Renal cortical epithelial cell (primary cell): ENCODE results near the gene LMAN2. TPM values are rescaled to one million over a fixed set of nuclear protein-coding genes. Genes with fewer than 3 reads are reported as not detected.
"Not testable (repeated sequence)": the region's sequence is repeated elsewhere in the genome, so short reads cannot be mapped to it uniquely, and the experiment has no call there.

Experiments used
- DNase-seq: peaks from one replicate; pipeline ENCODE4 v3.0.0-alpha.2; 2011; ENCODE audit warnings: low read depth
- total RNA-seq: library from RNA; depleted of rRNA; stranded (reverse); fragments of >200 nt; gene quantifications from 2 replicates; pipeline ENCODE4 v1.2.3, GENCODE V29; 2014

The LMAN2 gene
- total RNA-seq, 1 donor from 2014 or later = 337 TPM

- DNase-seq = no peak
These were observed 44.6 kb downstream of the LMAN2 start for GRCh38 chr5:177306674-177307543.

DNA sequence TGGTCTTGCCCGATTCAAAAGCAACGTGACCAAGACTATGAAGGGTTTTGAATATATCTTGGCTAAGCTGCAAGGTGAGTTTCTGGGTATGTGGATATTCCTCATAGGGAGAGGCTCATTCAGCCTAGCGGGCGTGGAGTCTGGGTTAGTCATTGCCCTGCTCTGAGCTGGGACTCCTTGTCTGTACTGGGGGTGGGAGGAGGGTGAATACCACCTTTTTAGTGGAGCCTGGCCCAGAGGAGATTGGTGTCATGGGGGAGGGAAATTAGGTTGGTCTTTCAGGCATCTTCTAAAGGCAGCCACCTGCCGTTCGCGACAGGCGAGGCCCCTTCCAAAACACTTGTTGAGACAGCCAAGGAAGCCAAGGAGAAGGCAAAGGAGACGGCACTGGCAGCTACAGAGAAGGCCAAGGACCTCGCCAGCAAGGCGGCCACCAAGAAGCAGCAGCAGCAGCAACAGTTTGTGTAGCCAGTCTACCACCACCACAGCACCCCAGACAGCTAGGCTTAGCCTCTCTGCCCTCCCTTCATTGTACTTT lies 45.3 kb downstream of the LMAN2 start:
- DNase-seq = not testable (repeated sequence)

GRCh38 chr5:177304392-177305119 lies 46.9 kb downstream of the LMAN2 start:
- no peak for DNase-seq

DNA sequence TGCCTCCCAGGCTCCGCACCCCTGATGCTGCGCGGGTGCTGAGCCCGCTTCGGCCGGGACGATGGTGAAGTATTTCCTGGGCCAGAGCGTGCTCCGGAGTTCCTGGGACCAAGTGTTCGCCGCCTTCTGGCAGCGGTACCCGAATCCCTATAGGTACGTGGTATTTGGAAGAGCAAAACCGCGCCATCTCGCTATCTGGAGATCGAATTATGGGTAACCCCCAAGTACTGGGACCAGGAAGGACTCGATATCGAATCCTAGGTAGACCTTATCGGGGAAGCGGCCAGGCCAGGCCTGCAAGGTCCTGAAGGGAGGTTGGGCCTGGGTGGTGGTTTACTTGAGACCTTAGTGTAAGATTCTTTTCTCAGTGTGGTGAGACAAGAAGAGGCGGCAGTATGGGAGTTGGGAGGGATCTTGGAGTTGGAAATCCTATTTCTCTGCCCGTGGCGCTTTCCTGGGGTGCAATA lies 47.5 kb downstream of the LMAN2 start:
- DNase-seq = no peak

DNA sequence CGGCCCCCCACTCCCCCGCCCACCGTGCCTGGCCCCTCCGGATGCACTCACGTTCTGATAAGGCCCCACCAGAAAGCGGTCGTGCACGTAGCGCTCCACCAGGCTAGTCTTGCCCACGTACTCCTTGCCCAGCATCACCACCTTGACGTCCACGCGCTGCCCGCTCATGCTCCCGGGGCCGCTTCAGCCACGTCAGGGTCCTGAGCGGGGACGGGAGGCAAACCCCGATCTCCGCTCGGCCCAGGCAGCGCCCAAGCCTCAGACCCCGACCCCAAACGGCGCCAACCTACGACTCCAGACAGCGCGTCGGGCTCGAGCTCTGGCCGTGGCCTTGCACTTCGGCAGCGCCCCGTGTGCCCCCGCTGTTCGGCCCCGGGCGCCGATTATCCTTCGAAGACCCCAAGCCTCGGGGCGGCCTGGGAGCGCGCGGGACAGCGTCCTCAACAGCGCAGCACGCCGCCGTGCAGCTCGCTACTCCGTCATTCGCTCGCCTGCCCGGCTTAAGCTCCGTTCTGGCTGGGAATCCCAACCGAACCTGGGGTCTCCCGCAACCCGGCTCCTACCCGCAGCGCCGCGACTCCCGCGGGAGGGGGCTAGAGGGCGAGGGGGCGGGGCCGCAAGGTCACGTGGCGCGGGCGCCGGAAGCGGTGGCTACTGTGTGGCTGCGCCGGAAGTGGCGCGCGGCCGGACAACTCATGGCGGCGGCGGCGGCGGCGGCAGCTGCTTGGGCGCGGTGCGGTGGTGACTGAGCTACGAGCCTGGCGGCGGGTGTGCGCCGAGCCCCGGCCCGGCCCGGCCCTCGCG lies 48.1 kb downstream of the LMAN2 start, which contains the start of the genes PRELID1 and RAB24:
PRELID1 (plus strand) TSS at position 679 of the 804 bp plus-strand sequence. CDS start 187 bp downstream, outside the sequence.
RAB24 (minus strand) TSS at position 599 of the 804 bp plus-strand sequence; CDS start at position 168, 431 bp downstream.
- peak; percentile 34 for DNase-seq

DNA sequence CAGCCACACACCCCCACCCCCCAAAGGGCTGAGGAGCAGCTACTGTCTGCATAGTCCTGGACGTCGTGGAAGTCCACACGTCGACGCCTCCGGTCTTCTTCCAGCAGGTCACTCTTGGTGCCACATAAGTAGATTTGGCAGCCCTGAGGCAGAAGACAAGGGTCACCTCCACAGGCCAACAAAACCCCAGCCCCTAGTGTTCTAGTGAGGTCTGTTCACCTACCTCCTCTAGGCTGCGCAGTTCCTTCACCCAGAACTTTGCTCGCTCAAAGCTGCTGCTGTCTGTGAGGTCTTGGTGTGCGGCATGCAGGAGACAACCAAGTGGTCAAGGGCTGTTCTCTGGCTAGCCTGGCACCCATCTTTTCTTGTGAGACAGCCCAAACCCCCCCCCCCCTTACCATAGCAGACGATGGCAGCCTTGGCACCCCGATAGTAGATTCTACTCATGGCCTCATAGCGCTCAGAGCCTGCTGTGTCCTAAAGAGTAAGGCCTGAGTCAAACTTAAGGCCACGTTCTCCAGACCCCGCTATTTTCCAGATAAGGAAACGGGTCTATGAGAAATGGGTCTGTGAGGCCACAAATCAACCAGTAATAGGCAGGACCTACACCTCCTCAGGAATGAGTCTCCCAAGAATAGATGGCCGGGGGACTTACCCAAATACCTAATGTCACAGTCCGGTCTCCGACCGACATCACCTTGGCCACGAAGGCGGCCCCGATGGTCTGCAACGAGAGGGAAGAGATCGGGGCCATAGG lies 48.9 kb downstream of the LMAN2 start:
- peak; percentile 32 for DNase-seq

- peak; percentile 46 for DNase-seq
These were observed 49.8 kb downstream of the LMAN2 start for GRCh38 chr5:177301503-177302165.

GRCh38 chr5:177300951-177301350 lies 50.5 kb downstream of the LMAN2 start:
- no peak for DNase-seq

DNA sequence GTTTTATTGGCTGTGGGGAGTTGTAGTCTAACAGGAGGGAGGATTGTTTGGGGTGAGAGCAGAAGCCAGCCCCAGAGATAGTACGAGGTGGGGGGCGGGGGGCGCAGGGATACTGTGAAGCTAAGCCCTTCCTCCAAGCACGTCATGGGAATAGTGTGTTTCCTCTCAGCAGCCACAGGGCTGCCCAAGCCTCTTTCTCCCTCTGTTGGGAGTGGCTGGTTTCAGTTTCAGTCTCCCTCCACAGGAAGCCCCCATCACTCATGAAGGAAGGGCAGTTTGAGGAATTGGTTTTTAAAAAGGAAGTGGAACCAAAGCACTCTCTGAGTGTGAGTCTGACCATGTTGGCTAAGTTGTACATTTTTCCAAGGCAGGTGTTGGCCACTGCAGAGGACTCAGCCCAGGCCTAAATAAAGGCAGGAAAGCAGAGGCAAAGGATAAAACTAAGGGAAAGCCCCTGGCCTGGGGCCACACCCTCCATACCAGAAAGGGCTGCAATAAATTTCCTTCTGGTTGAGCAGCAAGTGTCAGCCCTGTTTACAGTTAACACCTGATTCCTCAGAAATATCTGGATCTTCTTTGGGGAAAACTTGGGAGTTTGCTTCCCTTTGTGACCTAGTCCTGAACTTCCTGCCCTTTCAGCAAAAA lies 51.1 kb downstream of the LMAN2 start:
- DNase-seq = peak; percentile 48

DNA sequence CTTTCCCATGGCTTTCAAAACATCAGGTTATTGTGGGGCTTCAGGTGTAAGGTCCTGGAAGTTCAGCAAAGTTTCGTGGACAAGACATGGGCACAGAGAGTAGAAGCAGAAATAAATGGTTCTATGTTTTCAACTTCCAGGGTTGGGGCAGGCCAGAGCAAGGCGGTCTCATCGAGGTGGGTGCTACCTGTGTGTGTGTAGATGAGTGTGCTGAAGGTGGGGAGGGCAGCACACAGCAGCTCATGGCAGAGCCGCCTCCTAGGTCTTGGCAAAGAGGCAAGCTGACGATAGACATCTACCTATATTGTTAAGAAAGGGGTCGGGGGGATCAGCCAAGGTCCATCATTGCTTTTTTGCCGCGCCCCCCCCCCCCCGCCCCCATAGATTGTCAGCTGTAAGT lies 51.8 kb downstream of the LMAN2 start:
- no peak for DNase-seq

DNA sequence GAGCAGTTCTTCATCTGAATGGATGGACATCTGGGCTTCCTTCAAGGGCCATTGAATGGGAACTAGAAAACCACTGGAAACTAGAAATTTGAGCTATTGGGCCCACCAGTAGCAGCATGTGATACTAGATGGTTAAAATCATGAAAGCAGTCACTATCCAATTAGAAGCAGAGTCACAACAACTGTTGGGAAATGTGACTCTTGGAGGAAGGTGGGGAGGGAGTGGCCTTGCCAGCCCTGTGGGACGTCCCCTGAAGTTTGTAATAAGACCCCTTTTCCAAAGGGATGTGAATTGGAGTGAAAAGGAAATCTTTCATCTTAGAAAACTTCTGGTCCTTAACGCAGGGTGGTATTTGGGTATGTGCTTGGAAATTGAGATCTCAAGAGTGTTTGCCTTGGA lies 53.5 kb downstream of the LMAN2 start:
- no peak for DNase-seq

GRCh38 chr5:177296581-177296980 lies 54.9 kb downstream of the LMAN2 start:
- DNase-seq = no peak

DNA sequence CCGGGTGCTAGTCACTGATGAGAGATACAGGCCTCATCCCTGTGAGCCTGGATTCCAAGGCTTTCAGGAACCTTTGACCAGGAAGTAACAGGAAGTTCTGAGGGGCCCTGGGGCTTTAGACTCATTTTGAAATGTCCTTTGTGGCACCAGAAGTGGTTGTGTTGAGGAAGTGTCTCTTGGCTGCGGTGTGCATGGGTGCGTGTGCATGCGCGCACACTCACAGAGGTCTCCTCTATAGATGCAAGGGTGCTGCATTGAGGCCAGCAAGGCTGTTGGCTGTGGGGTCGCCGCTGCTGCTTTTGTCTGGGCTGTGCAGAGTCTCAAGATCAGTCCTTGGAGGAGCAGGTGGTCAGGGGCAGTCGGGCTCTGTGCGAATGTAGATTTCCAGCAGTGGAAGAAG lies 55.5 kb downstream of the LMAN2 start:
- no peak for DNase-seq

- no peak for DNase-seq
These were observed 56.8 kb downstream of the LMAN2 start for GRCh38 chr5:177294632-177295031.

GRCh38 chr5:177293819-177294581 lies 57.5 kb downstream of the LMAN2 start:
- DNase-seq = no peak

DNA sequence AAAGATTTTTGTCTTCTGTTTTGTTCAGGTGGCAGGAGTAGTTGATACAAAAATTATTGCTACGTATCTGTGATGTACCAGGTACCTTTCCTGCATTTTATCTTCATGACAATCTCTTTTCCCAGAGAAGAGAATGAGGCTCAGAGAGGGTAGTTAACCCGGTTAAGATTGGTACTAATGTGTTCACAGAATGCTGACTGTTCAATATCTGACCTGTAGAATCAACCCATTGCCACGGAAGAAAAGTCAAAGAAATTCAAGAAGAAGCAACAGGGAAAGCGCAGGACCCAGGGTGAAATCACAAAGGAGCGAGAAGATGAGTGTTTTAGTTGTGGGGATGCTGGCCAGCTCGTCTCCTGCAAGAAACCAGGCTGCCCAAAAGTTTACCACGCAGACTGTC lies 59.7 kb downstream of the LMAN2 start:
- no peak for DNase-seq

- no peak for DNase-seq
These were observed 60.5 kb downstream of the LMAN2 start for GRCh38 chr5:177290816-177291596.

DNA sequence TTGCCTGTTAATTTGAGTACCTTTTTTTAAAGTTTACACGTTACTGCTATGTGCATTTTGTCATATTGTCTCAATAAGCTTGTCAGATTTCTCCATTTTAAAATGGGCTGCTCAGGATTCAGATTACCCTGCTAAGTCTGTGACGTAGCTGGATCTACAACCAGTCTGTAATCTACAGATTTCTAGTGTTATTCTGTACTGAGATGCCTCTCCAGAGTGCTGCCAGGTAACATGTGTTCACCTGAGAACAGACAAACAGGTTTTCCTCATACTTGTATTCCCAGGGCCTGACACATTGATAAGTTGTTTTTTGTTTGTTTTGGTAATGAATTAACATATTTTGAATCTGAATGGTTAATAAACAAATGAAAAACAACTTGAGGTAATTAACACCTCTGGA lies 63.3 kb downstream of the LMAN2 start:
- DNase-seq = no peak
